Osteoblast (primary cell): ENCODE results near the gene ADORA2A. TPM values are rescaled to one million over a fixed set of nuclear protein-coding genes. Genes with fewer than 3 reads are reported as not detected.

Experiments
- DNase-seq: peaks from one replicate; pipeline ENCODE4 v3.0.0; 2011; ENCODE audit warnings: low spot score, mixed read lengths; ENCODE audit not compliant: insufficient read length; ENCODE audit errors: missing footprints
- H2AFZ ChIP-seq: 2 replicates; pipeline ENCODE4 v1.6.0; 2011; ENCODE audit warnings: mild to moderate bottlenecking, low read length
- H3K27ac ChIP-seq: 2 replicates; pipeline ENCODE4 v1.5.1; 2011; ENCODE audit warnings: mild to moderate bottlenecking, low read depth, low read length, moderate library complexity
- H3K27me3 ChIP-seq: 2 replicates; pipeline ENCODE4 v1.6.0; 2012; ENCODE audit warnings: mild to moderate bottlenecking, control low read depth, inconsistent platforms, low read length, moderate library complexity; ENCODE audit not compliant: insufficient read depth
- H3K36me3 ChIP-seq: 2 replicates; pipeline ENCODE4 v1.5.1; 2011; ENCODE audit warnings: mild to moderate bottlenecking, low read length, control low read depth, moderate library complexity; ENCODE audit not compliant: insufficient read depth
- H3K4me1 ChIP-seq: 2 replicates; pipeline ENCODE4 v1.5.1; 2011; ENCODE audit warnings: mild to moderate bottlenecking, low read length, control low read depth, moderate library complexity; ENCODE audit not compliant: insufficient read depth
- H3K4me2 ChIP-seq: 2 replicates; pipeline ENCODE4 v1.6.0; 2011; ENCODE audit warnings: mild to moderate bottlenecking, low read length; ENCODE audit not compliant: insufficient read depth
- H3K4me3 ChIP-seq: fragments of 200-600 bp; sonication (generic); 3 replicates; pipeline ENCODE4 v1.5.1; 2012; ENCODE audit warnings: mild to moderate bottlenecking, low read length, inconsistent platforms; ENCODE audit not compliant: insufficient read depth
- H3K79me2 ChIP-seq: 2 replicates; pipeline ENCODE4 v1.6.0; 2012; ENCODE audit warnings: mild to moderate bottlenecking, low read length, control low read depth, inconsistent platforms; ENCODE audit not compliant: insufficient read depth
- H3K9me3 ChIP-seq: 2 replicates; pipeline ENCODE4 v1.5.1; 2011; ENCODE audit warnings: low read depth, low read length, control low read depth
- H4K20me1 ChIP-seq: 2 replicates; pipeline ENCODE4 v1.6.0; 2012; ENCODE audit warnings: mild to moderate bottlenecking, low read length, control low read depth; ENCODE audit not compliant: insufficient read depth
- CTCF ChIP-seq: IDR thresholded peaks from 2 replicates; pipeline ENCODE4 v1.5.1; 2011; ENCODE audit warnings: mild to moderate bottlenecking, low read depth, low read length, moderate library complexity; ENCODE audit errors: extremely low read depth
- total RNA-seq: library from RNA; depleted of rRNA; stranded (reverse); fragments of >200 nt; gene quantifications from 2 replicates; pipeline ENCODE4 v1.2.3, GENCODE V29; 2012

Gene ADORA2A
- total RNA-seq, 1 donor = 0.72 TPM

- Histone ChIP-seq H3K4me1 (peaks cover 15% of the 10 kb centered on the region), H3K9me3 (no peaks in the 10 kb centered on the region), H3K36me3 (no peaks in the 10 kb centered on the region), H3K27me3 (peaks cover 21% of the 10 kb centered on the region), H3K4me3 (no peak overlapping the region), H3K79me2 (no peaks in the 10 kb centered on the region), H3K4me2 (no peak overlapping the region), H4K20me1 (peaks cover 5% of the 10 kb centered on the region), H3K27ac (no peak overlapping the region), H2AFZ (no peak overlapping the region)
- peak; percentile 89 for DNase-seq
- no peak for TF ChIP-seq CTCF
Observed at GRCh38 chr22:24429411-24430365, 2.3 kb downstream of the ADORA2A start.

GRCh38 chr22:24430431-24431308 is 3.3 kb downstream of the ADORA2A start:
- Histone ChIP-seq H3K9me3 (no peaks in the 10 kb centered on the region), H3K4me1 (peaks cover 23% of the 10 kb centered on the region), H3K4me3 (no peak overlapping the region), H3K36me3 (no peaks in the 10 kb centered on the region), H3K79me2 (no peaks in the 10 kb centered on the region), H3K27me3 (peaks cover 12% of the 10 kb centered on the region), H2AFZ (no peak overlapping the region), H3K4me2 (no peak overlapping the region), H4K20me1 (peaks cover 5% of the 10 kb centered on the region), H3K27ac (no peak overlapping the region)
- peak; percentile 80 for DNase-seq
- TF ChIP-seq CTCF = no peak

- no peaks in the 10 kb centered on the region for H3K9me3 ChIP-seq
- peaks cover 31% of the 10 kb centered on the region for H3K4me1 ChIP-seq
- no peak for TF ChIP-seq CTCF
- no peaks in the 10 kb centered on the region for H3K36me3 ChIP-seq
- no peaks in the 10 kb centered on the region for H3K79me2 ChIP-seq
- DNase-seq = peak; percentile 80
- H3K27me3 ChIP-seq = peaks cover 5% of the 10 kb centered on the region
- H3K27ac ChIP-seq = no peak overlapping the region
- no peak overlapping the region for H3K4me3 ChIP-seq
- H4K20me1 ChIP-seq = peaks cover 2% of the 10 kb centered on the region
- no peak overlapping the region for H2AFZ ChIP-seq
- no peak overlapping the region for H3K4me2 ChIP-seq
Observed at GRCh38 chr22:24431309-24432034, 4.1 kb downstream of the ADORA2A start.
